Measurements from ENCODE around the gene SHC3. TPM values are rescaled to one million over a fixed set of nuclear protein-coding genes. Genes with fewer than 3 reads are reported as not detected.

Gene SHC3
- polyA plus RNA-seq, 1 donor from 2014 or later: not detected

GRCh38 chr9:89054865-89055495, 123.6 kb downstream of the SHC3 start:
- Mint-ChIP-seq H3K9me3 (no peaks in the 10 kb centered on the region), H3K4me3 (no peak overlapping the region), H3K36me3 (no peaks in the 10 kb centered on the region), H3K27me3 (peaks cover 2% of the 10 kb centered on the region), H3K27ac (no peak overlapping the region), H3K4me1 (no peaks in the 10 kb centered on the region)

GRCh38 chr9:89053301-89053700, 125.3 kb downstream of the SHC3 start:
- Mint-ChIP-seq H3K36me3 (no peaks in the 10 kb centered on the region), H3K4me1 (no peaks in the 10 kb centered on the region), H3K9me3 (peaks cover 0 to under 1% (median 0%) of the 10 kb centered on the region in 3 donors), H3K27me3 (peaks cover 2% of the 10 kb centered on the region), H3K27ac (no peak overlapping the region), H3K4me3 (no peak overlapping the region)

- Mint-ChIP-seq H3K27me3 (peaks cover 4% of the 10 kb centered on the region), H3K4me3 (no peak overlapping the region), H3K27ac (no peak overlapping the region), H3K4me1 (no peaks in the 10 kb centered on the region), H3K36me3 (no peaks in the 10 kb centered on the region), H3K9me3 (peaks cover 0 to 2% (median 0%) of the 10 kb centered on the region in 3 donors)
Measured at GRCh38 chr9:89052470-89053097, 126.0 kb downstream of the SHC3 start.

GRCh38 chr9:89051421-89052025, 127.1 kb downstream of the SHC3 start:
- H3K27me3 Mint-ChIP-seq: peaks cover 10% of the 10 kb centered on the region

GRCh38 chr9:89049646-89050045, 129.0 kb downstream of the SHC3 start:
- peaks cover 10% of the 10 kb centered on the region for H3K27me3 Mint-ChIP-seq
- peaks cover 0 to 2% (median 0%) of the 10 kb centered on the region in 3 donors for H3K9me3 Mint-ChIP-seq
- no peaks in the 10 kb centered on the region for H3K36me3 Mint-ChIP-seq
- H3K4me1 Mint-ChIP-seq: peaks cover 0 to 2% (median 0%) of the 10 kb centered on the region in 3 donors
- H3K27ac Mint-ChIP-seq: no peak overlapping the region
- no peak overlapping the region for H3K4me3 Mint-ChIP-seq

More at GRCh38 chr9:89051421-89052025, 127.1 kb downstream of the SHC3 start:
- Mint-ChIP-seq H3K27ac (no peak overlapping the region), H3K4me1 (no peaks in the 10 kb centered on the region), H3K36me3 (no peaks in the 10 kb centered on the region), H3K9me3 (peaks cover 0 to 2% (median 0%) of the 10 kb centered on the region in 3 donors), H3K4me3 (no peak overlapping the region)

- H3K36me3 Mint-ChIP-seq: no peaks in the 10 kb centered on the region
- peaks cover 10% of the 10 kb centered on the region for H3K27me3 Mint-ChIP-seq
- peaks cover 0 to 2% (median 0%) of the 10 kb centered on the region in 3 donors for H3K9me3 Mint-ChIP-seq
- no peak overlapping the region for H3K27ac Mint-ChIP-seq
- no peak overlapping the region for H3K4me3 Mint-ChIP-seq
- peaks cover 0 to 2% (median 0%) of the 10 kb centered on the region in 3 donors for H3K4me1 Mint-ChIP-seq
Measured at GRCh38 chr9:89048616-89049015, 130.0 kb downstream of the SHC3 start.

- H3K27ac Mint-ChIP-seq: no peak overlapping the region
Measured at GRCh38 chr9:89047667-89048066, 131.0 kb downstream of the SHC3 start.

GRCh38 chr9:89046832-89047231, 131.8 kb downstream of the SHC3 start:
- Mint-ChIP-seq H3K36me3 (no peaks in the 10 kb centered on the region), H3K4me1 (peaks cover 0 to 2% (median 0%) of the 10 kb centered on the region in 3 donors), H3K4me3 (no peak overlapping the region), H3K9me3 (peaks cover 0 to 2% (median 0%) of the 10 kb centered on the region in 3 donors), H3K27me3 (peaks cover 10% of the 10 kb centered on the region), H3K27ac (no peak overlapping the region)

More at GRCh38 chr9:89047667-89048066, 131.0 kb downstream of the SHC3 start:
- peaks cover 0 to 2% (median 0%) of the 10 kb centered on the region in 3 donors for H3K4me1 Mint-ChIP-seq
- no peak overlapping the region for H3K4me3 Mint-ChIP-seq
- peaks cover 0 to 2% (median 0%) of the 10 kb centered on the region in 3 donors for H3K9me3 Mint-ChIP-seq
- peaks cover 10% of the 10 kb centered on the region for H3K27me3 Mint-ChIP-seq
- H3K36me3 Mint-ChIP-seq: no peaks in the 10 kb centered on the region

- Mint-ChIP-seq H3K4me3 (no peak overlapping the region), H3K27me3 (peaks cover 8% of the 10 kb centered on the region), H3K4me1 (peaks cover 0 to 3% (median 0%) of the 10 kb centered on the region in 3 donors), H3K27ac (no peak overlapping the region), H3K9me3 (peaks cover 0 to 2% (median 0%) of the 10 kb centered on the region in 3 donors), H3K36me3 (no peaks in the 10 kb centered on the region)
Measured at GRCh38 chr9:89044881-89045280, 133.7 kb downstream of the SHC3 start.

- Mint-ChIP-seq H3K4me1 (peaks cover 0 to 3% (median 0%) of the 10 kb centered on the region in 3 donors), H3K4me3 (no peak overlapping the region), H3K9me3 (peaks cover 0 to 2% (median 0%) of the 10 kb centered on the region in 3 donors), H3K36me3 (no peaks in the 10 kb centered on the region), H3K27me3 (peaks cover 8% of the 10 kb centered on the region), H3K27ac (no peak overlapping the region)
Measured at GRCh38 chr9:89044104-89044503, 134.5 kb downstream of the SHC3 start.

- Mint-ChIP-seq H3K36me3 (no peaks in the 10 kb centered on the region), H3K27me3 (peaks cover 6% of the 10 kb centered on the region), H3K9me3 (no peaks in the 10 kb centered on the region), H3K4me1 (peaks cover 0 to 3% (median 0%) of the 10 kb centered on the region in 3 donors), H3K4me3 (no peak overlapping the region), H3K27ac (no peak overlapping the region)
Measured at GRCh38 chr9:89042984-89043383, 135.6 kb downstream of the SHC3 start.

- no peak overlapping the region for H3K27ac Mint-ChIP-seq
Measured at GRCh38 chr9:89039664-89040063, 139.0 kb downstream of the SHC3 start.

GRCh38 chr9:89039104-89039465, 139.5 kb downstream of the SHC3 start:
- H3K4me1 Mint-ChIP-seq: peaks cover 0 to 4% (median 1%) of the 10 kb centered on the region in 3 donors
- no peaks in the 10 kb centered on the region for H3K9me3 Mint-ChIP-seq
- no peak overlapping the region for H3K4me3 Mint-ChIP-seq
- no peak overlapping the region for H3K27ac Mint-ChIP-seq
- peaks cover 6% of the 10 kb centered on the region for H3K27me3 Mint-ChIP-seq
- H3K36me3 Mint-ChIP-seq: no peaks in the 10 kb centered on the region

More at GRCh38 chr9:89039664-89040063, 139.0 kb downstream of the SHC3 start:
- Mint-ChIP-seq H3K4me3 (no peak overlapping the region), H3K36me3 (no peaks in the 10 kb centered on the region), H3K9me3 (no peaks in the 10 kb centered on the region), H3K27me3 (peaks cover 6% of the 10 kb centered on the region), H3K4me1 (peaks cover 0 to 4% (median 1%) of the 10 kb centered on the region in 3 donors)

- no peaks in the 10 kb centered on the region for H3K9me3 Mint-ChIP-seq
- H3K4me1 Mint-ChIP-seq: peaks cover 0 to 4% (median 1%) of the 10 kb centered on the region in 3 donors
- no peaks in the 10 kb centered on the region for H3K36me3 Mint-ChIP-seq
- H3K27me3 Mint-ChIP-seq: peaks cover 6% of the 10 kb centered on the region
- H3K4me3 Mint-ChIP-seq: no peak overlapping the region
- no peak overlapping the region for H3K27ac Mint-ChIP-seq
Measured at GRCh38 chr9:89038382-89039103, 140.1 kb downstream of the SHC3 start.

- Mint-ChIP-seq H3K9me3 (no peaks in the 10 kb centered on the region), H3K27ac (no peak overlapping the region), H3K4me1 (peaks cover 0 to 4% (median 1%) of the 10 kb centered on the region in 3 donors), H3K27me3 (peaks cover 6% of the 10 kb centered on the region), H3K36me3 (no peaks in the 10 kb centered on the region), H3K4me3 (no peak overlapping the region)
Measured at GRCh38 chr9:89037891-89038290, 140.7 kb downstream of the SHC3 start.
